Activated CD4-positive, alpha-beta T cell treated with anti-CD3 and anti-CD28 coated beads for 48 hours (primary cell): Measurements from ENCODE around the gene CLOCK.

ENCODE experiments used
- DNase-seq: peaks from one replicate; pipeline ENCODE4 v3.0.0-alpha.2; 2020

CLOCK gene

DNA sequence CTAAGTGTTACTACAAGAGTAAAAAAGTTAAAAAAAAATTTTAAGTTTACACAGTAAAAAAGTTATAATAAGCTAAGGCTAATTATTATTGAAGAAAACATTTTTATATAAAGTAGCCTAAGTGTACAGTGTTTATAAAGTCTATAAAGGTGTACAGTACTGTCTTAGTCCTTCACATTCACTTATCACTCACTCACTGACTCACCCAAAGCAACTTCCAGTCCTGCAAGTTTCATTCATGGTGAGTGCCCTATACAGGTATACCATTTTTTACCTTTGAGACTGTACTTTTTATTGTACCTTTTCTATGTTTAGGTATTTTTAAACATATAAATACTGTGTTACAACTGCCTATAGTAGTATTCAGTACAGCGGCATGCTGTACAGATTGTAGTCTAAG lies 76.7 kb downstream of the CLOCK start:
- DNase-seq, result no peak

DNA sequence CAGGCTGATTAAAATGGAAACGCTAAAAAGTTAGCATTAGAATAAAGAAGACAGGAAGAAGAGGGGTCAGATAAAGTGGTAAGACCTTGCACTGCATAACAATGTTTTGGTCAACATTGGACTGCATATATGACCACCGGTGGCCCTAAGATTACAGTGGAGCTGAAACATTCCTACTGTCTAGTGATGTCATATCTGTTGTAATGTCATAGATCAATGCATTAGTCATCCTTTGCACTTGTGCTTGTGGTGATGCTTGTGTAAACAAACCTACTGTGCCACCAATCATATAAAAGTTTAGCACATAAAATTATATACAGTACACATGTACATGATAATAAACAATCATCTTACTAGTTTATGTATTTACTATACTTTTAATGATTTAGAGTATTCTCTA lies 78.0 kb downstream of the CLOCK start:
- no peak for DNase-seq

DNA sequence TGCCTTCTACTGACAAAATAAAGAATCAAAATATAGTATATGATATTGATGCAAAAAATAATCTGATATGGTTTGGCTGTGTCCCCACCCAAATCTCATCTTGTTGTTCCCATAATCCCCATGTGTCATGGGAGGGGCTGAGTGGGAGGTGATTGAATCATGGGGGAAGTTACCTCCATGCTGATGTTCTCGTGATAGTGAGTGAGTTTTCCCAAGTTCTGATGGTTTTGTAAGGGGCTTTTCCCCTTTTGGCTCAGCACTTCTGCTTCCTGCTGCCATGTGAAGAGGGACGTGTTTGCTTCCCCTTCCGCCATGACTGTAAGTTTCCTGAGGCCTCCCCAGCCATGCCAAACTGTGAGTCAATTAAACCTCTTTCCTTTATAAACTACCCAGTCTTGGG lies 80.7 kb downstream of the CLOCK start:
- DNase-seq, result no peak

- DNase-seq, result no peak
Measured at GRCh38 chr4:55458611-55459010, 88.1 kb downstream of the CLOCK start.

GRCh38 chr4:55458164-55458563 lies 88.5 kb downstream of the CLOCK start:
- no peak for DNase-seq

- DNase-seq, result no peak
Measured at GRCh38 chr4:55450566-55450965, 96.1 kb downstream of the CLOCK start.

- no peak for DNase-seq
Measured at GRCh38 chr4:55447831-55448230, 98.9 kb downstream of the CLOCK start.

- no peak for DNase-seq
Measured at GRCh38 chr4:55447108-55447708, 99.5 kb downstream of the CLOCK start.

DNA sequence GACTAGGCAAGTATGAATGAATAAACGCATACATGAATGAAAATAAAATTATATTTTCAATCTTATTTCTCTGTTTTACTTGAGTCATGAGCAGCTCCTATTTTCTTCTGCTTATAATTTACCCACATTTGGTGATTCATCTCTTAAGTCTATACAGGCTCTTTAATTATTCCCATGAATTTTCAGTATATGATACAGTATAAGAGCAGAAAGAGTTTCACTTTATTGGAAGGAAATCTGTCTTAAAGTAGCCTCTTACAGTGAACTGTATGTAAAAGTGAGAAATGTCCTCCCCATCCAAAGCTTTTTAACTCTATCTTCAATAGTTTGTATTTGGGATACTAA lies 100.2 kb downstream of the CLOCK start:
- DNase-seq, result no peak

- no peak for DNase-seq
Measured at GRCh38 chr4:55445921-55446577, 100.7 kb downstream of the CLOCK start.

GRCh38 chr4:55444827-55445226 lies 101.9 kb downstream of the CLOCK start:
- no peak for DNase-seq

DNA sequence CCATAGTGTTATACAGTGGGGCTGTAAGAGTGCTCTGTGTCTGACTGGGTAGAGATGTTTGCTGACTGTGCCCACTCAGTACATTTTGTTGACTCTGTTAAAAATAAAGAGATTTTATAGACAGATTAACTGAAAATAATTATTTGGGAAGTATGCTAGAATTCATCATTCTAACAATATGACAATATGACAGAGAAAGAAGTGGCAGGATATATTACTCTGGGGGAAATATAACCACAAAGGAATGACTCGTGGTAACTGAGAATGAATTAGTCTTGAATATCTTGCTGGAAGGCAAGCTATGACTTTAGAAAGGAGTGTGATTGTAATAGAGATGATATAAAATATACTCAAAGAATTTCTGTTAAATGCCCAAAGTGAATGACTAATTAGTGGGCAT lies 104.2 kb downstream of the CLOCK start:
- no peak for DNase-seq

GRCh38 chr4:55440786-55441185 lies 105.9 kb downstream of the CLOCK start:
- DNase-seq, result no peak

- no peak for DNase-seq
Measured at GRCh38 chr4:55439023-55439422, 107.7 kb downstream of the CLOCK start.

DNA sequence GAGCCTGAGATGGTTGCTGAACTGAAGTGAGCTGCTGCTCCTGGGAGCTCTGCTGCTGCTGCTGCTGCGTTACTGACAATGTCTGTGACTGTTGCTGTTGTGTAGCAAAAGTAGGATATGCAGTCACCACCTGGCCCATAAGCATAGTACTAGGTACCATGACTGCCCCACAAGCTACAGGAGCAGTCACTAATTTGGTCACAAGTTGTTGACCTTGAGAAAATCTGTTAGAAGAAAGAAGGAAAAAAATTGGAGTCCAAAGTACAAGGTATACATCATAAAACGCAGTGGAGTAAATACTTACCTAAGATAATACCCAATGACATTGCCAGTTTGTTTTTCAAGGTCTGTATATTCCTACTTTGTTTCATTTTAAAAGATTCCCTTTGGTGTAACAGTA lies 108.4 kb downstream of the CLOCK start:
- DNase-seq, result no peak

DNA sequence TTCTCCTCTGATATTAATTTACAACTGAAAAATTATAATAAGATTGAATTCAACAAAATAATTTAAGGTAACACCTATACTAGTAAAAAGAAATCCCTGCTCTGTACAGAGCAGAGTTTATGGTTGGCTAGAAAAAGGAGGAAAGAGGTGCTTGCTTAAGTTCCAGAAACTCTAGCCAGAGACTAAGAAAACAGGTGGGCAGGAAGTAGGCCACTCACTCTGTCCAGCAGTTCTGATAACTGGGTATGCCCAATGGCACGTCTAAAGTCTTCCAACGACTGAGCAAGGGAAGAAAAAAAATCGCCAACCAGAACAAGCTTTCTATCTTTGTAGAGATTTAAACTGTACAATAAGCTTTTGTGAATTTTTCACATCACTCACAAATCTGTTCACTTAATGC lies 108.9 kb downstream of the CLOCK start:
- no peak for DNase-seq

- DNase-seq, result no peak
Measured at GRCh38 chr4:55437356-55437796, 109.3 kb downstream of the CLOCK start.

DNA sequence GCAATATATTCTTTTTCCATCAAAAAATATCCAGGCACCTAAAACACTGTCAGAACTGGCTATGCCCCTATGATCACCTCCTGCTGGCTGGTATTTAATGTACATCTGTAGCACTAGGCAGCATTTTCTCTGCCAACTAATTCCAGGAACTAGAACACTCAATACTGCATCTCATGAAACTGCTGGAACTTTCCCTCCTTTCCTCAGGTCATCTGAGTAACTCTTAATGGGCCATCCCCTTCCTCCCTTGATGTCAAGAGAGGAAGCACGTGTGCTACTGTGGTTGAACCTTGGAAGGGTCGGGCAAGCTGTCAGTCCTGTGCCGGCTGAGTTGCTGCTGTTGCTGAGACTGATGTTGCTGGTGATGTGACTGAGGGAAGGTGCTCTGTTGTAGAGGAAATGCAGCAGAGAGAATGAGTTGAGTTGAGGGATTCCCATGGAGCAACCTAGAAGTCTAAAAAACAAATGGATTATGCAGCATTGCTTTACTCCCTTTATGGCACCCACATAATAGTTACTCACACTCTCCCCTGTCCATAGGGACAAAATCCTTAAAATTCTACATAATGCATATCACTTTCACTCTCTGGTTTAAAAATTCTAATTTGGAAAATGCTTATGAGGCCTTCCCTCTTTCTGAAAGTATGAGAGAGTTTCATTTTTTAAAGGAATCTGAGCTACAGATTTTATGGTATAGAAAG lies 111.4 kb downstream of the CLOCK start:
- DNase-seq, result peak; percentile 41

DNA sequence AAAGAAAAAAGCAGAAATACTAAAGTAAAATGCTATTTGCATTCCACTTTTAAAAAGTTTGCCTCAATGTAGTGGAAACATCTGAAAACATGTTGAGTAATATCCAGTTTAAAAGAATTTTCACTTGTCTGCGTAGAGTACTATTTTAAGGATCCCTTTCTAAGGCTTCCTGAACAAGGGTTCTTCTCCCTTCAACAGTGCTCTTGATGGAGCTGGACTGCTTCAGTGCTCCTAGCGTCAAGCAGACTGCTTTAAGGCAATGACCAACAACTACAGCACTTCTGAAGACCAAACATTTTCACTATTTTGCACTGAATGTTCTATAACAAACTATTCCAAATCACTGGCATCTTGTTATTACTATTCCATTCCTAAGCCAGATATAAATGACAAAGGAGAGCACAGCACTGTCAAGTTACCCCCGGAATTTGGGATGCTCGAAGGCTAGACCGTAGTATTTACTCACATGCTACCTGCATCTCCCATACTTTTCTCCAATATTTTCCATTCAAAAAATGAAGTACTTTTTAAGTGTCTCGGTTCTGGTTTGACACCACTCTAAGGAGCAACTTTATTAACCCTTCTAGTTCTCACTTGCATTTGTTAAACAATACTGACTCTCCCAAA lies 114.9 kb downstream of the CLOCK start:
- DNase-seq, result no peak

- DNase-seq, result no peak
Measured at GRCh38 chr4:55424791-55425190, 121.9 kb downstream of the CLOCK start.

DNA sequence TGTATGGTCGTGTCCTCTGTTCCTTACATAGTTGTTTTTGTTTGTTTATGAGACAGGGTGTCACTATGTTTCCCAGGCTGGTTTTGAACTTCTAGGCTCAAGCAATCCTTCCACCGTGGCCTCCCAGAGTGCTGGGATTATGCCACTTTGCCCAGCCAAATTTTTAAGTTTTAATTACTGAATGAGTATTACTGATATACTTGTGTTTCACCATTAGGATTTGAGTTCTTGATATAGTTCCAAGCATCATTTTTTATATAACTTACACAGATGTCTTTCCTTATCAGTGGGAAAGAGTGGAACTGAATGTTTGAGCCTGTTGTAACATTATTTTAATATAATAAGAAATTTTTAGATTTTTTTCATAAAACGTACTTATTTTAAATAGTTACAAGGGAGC lies 130.5 kb downstream of the CLOCK start:
- no peak for DNase-seq

DNA sequence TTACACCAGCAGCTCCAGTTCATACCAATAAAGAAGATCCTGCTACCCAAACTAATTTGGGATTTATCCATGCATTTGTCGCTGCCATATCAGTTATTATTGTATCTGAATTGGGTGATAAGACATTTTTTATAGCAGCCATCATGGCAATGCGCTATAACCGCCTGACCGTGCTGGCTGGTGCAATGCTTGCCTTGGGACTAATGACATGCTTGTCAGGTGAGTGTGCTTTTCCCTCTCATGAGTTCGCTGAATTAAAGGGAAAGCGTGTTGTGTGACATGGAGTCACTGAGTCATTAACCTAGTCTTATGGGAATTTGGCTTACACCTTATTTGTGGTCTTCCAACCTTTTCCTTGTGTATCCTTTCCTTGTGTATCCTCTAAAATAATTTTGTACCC lies 135.1 kb downstream of the CLOCK start:
- DNase-seq, result no peak

DNA sequence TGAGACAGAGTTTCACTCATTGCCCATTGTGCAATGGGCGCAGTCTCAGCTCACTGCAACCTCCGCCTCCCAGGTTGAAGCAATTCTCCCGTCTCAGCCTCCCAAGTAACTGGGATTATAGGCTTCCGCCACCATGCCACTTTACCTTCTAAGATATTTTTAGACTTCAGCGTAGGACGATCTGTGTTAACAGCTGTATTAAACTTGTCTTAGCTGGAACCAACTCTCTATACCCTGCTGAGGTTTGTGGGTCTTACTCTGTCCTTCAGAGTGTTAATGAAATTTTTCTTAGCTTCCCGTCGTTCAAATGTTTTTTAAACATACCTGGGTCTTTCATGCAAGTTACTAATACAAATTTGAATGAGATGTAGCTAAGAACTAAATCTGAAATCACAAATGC lies 136.3 kb downstream of the CLOCK start:
- DNase-seq, result no peak
